GM12872 (cell line): Measurements from ENCODE around the gene PSD2.

Experiments
- TF ChIP-seq, protein P1 (sequence below): IDR thresholded peaks from 3 replicates; pipeline ENCODE4 v1.5.1; 2011; ENCODE audit warnings: low read depth, mild to moderate bottlenecking, low read length, moderate library complexity; ENCODE audit not compliant: insufficient read depth

PSD2 gene

DNA sequence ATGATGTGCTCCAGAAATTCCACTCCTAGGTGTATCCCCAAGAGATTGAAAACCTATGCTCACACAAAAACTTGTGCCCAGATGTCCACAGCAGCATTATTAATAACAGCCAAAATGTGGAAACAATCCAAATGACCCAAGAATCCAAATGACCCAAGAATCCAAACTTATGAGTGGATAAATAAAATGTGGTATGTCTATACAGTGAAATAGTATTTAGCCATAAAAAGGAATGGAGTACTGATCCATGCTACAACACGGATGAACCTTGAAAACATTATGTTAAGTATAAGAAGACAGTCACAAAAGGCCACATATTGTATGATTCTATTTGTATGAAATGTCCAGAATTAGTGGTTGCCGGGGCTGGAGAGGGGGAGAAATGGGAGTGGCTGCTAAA is 80.3 kb downstream of the PSD2 start:
- TF ChIP-seq, protein P1, sequence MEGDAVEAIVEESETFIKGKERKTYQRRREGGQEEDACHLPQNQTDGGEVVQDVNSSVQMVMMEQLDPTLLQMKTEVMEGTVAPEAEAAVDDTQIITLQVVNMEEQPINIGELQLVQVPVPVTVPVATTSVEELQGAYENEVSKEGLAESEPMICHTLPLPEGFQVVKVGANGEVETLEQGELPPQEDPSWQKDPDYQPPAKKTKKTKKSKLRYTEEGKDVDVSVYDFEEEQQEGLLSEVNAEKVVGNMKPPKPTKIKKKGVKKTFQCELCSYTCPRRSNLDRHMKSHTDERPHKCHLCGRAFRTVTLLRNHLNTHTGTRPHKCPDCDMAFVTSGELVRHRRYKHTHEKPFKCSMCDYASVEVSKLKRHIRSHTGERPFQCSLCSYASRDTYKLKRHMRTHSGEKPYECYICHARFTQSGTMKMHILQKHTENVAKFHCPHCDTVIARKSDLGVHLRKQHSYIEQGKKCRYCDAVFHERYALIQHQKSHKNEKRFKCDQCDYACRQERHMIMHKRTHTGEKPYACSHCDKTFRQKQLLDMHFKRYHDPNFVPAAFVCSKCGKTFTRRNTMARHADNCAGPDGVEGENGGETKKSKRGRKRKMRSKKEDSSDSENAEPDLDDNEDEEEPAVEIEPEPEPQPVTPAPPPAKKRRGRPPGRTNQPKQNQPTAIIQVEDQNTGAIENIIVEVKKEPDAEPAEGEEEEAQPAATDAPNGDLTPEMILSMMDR, result no peak

DNA sequence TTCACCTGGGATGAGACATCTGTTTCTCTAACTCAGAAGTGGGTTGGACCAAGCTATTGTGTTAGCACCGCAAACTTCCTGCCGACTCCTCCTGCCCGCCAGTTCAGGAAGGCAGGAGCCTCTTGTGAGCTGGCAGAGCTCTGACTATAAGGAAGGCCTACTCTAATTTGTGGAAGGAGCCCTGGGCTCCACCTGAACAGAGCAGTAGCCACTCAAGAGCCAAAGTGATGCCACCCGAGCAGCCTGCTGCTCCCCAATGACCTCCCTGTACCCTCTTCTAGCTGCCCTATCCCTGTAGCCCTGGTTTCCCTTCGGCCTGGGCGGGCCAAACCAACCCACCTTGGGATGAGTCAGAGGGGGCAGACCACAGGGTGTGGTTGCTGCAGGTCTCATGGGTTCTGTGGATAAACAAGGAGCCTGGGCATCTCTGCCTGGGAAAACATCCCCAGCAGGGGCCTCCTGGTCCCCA is 81.6 kb downstream of the PSD2 start:
- TF ChIP-seq, protein P1, result no peak

GRCh38 chr5:139878093-139878492 is 82.5 kb downstream of the PSD2 start:
- TF ChIP-seq, protein P1, result no peak

DNA sequence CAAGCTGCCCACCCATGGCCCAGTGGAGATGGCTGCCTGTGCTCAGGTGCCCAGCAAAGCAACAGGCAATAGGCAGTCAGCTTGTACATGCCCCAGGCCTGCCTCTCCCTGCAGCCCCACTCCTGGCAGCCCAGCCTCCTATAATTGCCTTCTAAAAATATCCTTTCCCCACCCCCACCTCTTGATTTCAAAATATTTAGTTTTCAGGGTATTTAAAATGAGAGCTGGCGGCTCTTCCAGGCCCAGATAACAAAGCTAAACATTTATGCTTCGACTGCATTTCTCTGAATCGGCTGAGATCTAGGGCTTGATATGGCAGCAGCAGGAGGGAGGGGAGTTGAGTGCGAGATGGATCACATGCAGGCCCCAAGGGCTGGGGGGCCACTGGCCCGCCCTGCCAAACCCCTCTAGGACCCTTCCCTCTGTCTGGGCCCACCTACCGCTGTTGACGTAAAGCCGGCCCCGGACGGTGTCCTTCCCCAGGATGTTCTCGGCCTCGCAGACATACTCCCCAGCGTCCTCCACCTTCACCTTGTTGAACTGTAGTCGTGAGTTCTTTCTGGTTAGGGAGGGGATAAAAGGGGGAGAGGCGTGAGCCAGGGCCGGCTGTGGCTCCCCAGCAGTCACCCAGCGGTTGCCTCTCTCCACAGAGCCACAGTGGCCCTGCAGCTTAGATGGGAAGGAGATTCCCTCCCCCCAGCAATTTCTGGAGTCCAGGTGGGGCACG is 85.0 kb downstream of the PSD2 start:
- TF ChIP-seq, protein P1, result no peak

GRCh38 chr5:139881143-139881733 is 85.6 kb downstream of the PSD2 start:
- TF ChIP-seq, protein P1, result no peak

DNA sequence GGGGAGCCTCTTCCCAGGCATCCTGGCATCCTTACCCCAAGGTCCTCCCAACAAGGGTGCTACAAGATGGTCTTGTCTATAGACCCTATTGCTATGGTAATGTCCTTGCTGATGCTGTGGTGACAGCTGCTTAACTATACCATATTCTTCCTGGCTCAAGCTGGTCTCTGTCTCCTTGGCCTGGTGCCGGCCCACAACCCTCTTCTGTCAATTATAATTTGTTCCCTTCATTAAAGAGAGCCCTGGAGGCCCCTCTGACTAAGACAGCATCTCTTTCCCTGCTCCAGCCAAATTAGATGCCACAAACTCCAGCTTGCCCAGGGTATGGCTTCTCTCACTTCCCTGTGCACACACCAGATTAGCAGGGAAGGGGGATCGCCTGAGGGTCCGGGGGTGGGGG is 86.7 kb downstream of the PSD2 start:
- TF ChIP-seq, protein P1, result no peak

DNA sequence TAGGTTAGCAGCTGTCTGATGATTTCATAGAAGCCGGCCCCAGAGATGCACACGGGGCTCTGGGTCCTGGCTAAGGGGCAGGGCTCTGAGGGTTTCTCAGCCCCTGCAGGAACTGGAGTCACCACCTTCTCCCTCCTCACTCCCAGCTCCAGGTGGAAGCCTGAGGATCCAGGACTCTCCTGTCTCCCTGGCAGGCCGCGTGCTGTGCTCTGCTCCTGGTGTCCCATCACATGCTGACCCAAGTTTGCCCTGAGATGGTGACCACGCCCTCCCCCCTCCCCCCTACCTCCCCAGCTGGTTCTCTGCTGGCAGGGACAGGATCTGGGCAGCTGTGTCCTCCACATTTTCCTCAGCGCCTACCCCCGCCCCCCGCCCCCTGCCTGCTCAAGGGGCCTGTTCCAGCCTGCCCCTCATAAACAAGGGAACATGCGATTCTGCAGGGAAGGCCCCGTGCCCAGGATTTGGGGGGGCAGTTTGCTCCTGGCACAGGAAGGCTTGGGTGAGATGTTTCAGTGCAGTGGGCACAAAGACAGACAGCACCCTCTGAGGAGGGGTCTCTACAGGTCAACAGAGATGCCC is 87.4 kb downstream of the PSD2 start:
- TF ChIP-seq, protein P1, result no peak
